Measurements from ENCODE around the gene CSRNP2. TPM values are rescaled to one million over a fixed set of nuclear protein-coding genes. Genes with fewer than 3 reads are reported as not detected.
A peak's percentile ranks its signal among the peaks of the same experiment; 100 is the strongest.

CSRNP2 gene
- total and polyA plus RNA-seq, 2 of the 8 experiments (the other 6 are each of a cell fraction or from before 2014, with no cell fraction given), result 13.7 to 34.0 TPM

DNA sequence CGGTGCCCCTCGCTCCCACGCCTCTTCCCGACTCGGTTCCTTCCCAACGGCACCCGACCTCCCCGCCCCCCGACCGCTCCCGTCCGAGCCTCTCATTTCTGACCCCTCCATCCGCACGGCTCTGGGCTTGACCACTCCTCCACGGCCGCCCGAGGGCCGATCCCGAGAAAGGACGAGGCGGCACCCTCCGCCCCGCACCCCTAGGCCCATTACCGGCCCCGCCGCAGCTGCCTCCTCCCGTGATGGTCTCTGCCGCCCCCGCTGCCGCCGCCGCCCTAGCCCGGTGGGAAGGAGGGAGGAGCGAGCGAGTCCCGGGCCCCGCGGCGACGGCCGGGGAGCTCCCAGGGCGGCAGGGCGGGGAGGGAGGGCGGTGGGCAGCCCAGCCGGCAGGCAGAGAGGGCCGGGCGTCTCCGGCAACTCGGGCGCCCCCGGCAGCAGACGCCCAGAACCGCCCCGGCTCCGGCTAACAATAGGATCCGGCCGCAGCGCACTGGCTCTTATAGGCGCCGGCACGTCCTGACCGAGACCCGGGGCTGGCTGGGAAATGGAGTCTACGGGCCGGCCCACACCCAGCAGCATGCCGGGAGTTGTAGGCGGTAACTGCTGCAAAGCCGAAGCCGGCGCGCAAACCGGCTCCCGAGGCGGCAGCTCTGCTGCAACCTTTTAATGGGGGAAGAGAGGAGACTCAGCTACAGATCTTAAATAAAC is at the start of gene CSRNP2 (continued):
- TF ChIP-seq ASH2L (IDR thresholded peaks at IDR 0.05; ENCODE audit: low read length), result peak; percentile 95
- TF ChIP-seq, protein P1, sequence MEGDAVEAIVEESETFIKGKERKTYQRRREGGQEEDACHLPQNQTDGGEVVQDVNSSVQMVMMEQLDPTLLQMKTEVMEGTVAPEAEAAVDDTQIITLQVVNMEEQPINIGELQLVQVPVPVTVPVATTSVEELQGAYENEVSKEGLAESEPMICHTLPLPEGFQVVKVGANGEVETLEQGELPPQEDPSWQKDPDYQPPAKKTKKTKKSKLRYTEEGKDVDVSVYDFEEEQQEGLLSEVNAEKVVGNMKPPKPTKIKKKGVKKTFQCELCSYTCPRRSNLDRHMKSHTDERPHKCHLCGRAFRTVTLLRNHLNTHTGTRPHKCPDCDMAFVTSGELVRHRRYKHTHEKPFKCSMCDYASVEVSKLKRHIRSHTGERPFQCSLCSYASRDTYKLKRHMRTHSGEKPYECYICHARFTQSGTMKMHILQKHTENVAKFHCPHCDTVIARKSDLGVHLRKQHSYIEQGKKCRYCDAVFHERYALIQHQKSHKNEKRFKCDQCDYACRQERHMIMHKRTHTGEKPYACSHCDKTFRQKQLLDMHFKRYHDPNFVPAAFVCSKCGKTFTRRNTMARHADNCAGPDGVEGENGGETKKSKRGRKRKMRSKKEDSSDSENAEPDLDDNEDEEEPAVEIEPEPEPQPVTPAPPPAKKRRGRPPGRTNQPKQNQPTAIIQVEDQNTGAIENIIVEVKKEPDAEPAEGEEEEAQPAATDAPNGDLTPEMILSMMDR (IDR thresholded peaks at IDR 0.05; ENCODE audit: control extremely low read depth in 1 of 3, insufficient read depth in 1 of 3, low read depth in 1 of 3, low read length in 3 of 3), result peak in 1 of 3 experiments; percentile 2; a peak in 2 of 4 replicates
